ENCODE data around the gene MYO18B. TPM values are rescaled to one million over a fixed set of nuclear protein-coding genes. Genes with fewer than 3 reads are reported as not detected.
A peak's percentile ranks its signal among the peaks of the same experiment; 100 is the strongest.

Gene MYO18B
- total RNA-seq, 1 experiment from 2014 or later = not detected

GRCh38 chr22:26047516-26047915 lies 305.5 kb downstream of the MYO18B start:
- DNase-seq (ENCODE audit: low spot score) = no peak

- DNase-seq (ENCODE audit: low spot score) = no peak
Observed at GRCh38 chr22:26047920-26048319, 305.9 kb downstream of the MYO18B start.

GRCh38 chr22:26050079-26050478 lies 308.1 kb downstream of the MYO18B start:
- DNase-seq (ENCODE audit: low spot score) = no peak

GRCh38 chr22:26053737-26054316 lies 311.8 kb downstream of the MYO18B start:
- DNase-seq (ENCODE audit: low spot score) = no peak

- no peak for DNase-seq (ENCODE audit: low spot score)
Observed at GRCh38 chr22:26054841-26055605, 313.0 kb downstream of the MYO18B start.

GRCh38 chr22:26055693-26056092 lies 313.7 kb downstream of the MYO18B start:
- no peak for DNase-seq (ENCODE audit: low spot score)

- no peak for DNase-seq (ENCODE audit: low spot score)
Observed at GRCh38 chr22:26056455-26057200, 314.6 kb downstream of the MYO18B start.

GRCh38 chr22:26057731-26058130 lies 315.7 kb downstream of the MYO18B start:
- no peak for DNase-seq (ENCODE audit: low spot score)

- DNase-seq (ENCODE audit: low spot score) = no peak
Observed at GRCh38 chr22:26064048-26064447, 322.1 kb downstream of the MYO18B start.

- no peak for DNase-seq (ENCODE audit: low spot score)
Observed at GRCh38 chr22:26065847-26066246, 323.9 kb downstream of the MYO18B start.

- DNase-seq (ENCODE audit: low spot score) = no peak
Observed at GRCh38 chr22:26066534-26066933, 324.5 kb downstream of the MYO18B start.

GRCh38 chr22:26068571-26068970 lies 326.6 kb downstream of the MYO18B start:
- DNase-seq (ENCODE audit: low spot score) = no peak

GRCh38 chr22:26072621-26073020 lies 330.6 kb downstream of the MYO18B start:
- DNase-seq (ENCODE audit: low spot score) = no peak

- DNase-seq (ENCODE audit: low spot score) = no peak
Observed at GRCh38 chr22:26075251-26075650, 333.3 kb downstream of the MYO18B start.

- peak; percentile 1 for DNase-seq (ENCODE audit: low spot score)
Observed at GRCh38 chr22:26079009-26079408, 337.0 kb downstream of the MYO18B start.

Small RNA genes lying within 50 kb of the gene (small RNA-seq; reads per million reads assigned to genes)
- gene RN7SKP169 (not detected), gene RNA5SP494 (0.29 reads per million), gene Z98949.2 (not detected)

Other genes with a start within 250 kb of the MYO18B start
- gene GRK3, start 177.5 kb upstream of the MYO18B start, total RNA-seq (2014; rRNA removed; shearing (Covaris generic)) = 1.4 and 1.5 TPM in 2 replicates

All from HT-29 (cell line).